Type B pancreatic cell (in vitro differentiated cells): ENCODE results near the gene NUDCD2. TPM values are rescaled to one million over a fixed set of nuclear protein-coding genes. Genes with fewer than 3 reads are reported as not detected.
A peak's percentile ranks its signal among the peaks of the same experiment; 100 is the strongest.

Experiments
- DNase-seq: peaks from one replicate; pipeline ENCODE4 v3.0.0; 2021; ENCODE audit warnings: mixed read lengths; ENCODE audit not compliant: unreplicated experiment; ENCODE audit errors: extremely low spot score
- H3K27ac Mint-ChIP-seq: 2 replicates; pipeline ENCODE4 v1.8.0; 2021; ENCODE audit warnings: mild to moderate bottlenecking, mixed read lengths
- H3K27me3 Mint-ChIP-seq: 2 replicates; pipeline ENCODE4 v1.8.0; 2021; ENCODE audit warnings: mixed read lengths
- H3K36me3 Mint-ChIP-seq: 2 replicates; pipeline ENCODE4 v1.8.0; 2021; ENCODE audit warnings: mixed read lengths
- H3K4me1 Mint-ChIP-seq: one replicate; pipeline ENCODE4 v1.8.0; 2021; ENCODE audit warnings: mixed read lengths; ENCODE audit not compliant: unreplicated experiment
- H3K4me3 Mint-ChIP-seq: 2 replicates; pipeline ENCODE4 v1.8.0; 2021; ENCODE audit warnings: mild to moderate bottlenecking, mixed read lengths
- H3K9me3 Mint-ChIP-seq: 2 replicates; pipeline ENCODE4 v1.8.0; 2021; ENCODE audit warnings: mixed read lengths
- total RNA-seq: library from RNA; stranded (reverse); gene quantifications from 2 replicates; pipeline ENCODE4 v1.2.1, GENCODE V29; 2021; ENCODE audit warnings: low replicate concordance
- TF ChIP-seq, protein P1 (sequence below): fragments of 200-600 bp; sonication (generic); conservative IDR thresholded peaks from 2 replicates; pipeline ENCODE4 v1.5.0; 2021; ENCODE audit warnings: antibody characterized with exemption, mild to moderate bottlenecking

The NUDCD2 gene
- total RNA-seq, 1 donor from 2014 or later: 30.4 TPM

GRCh38 chr5:163478126-163478981 lies 18.5 kb upstream of the NUDCD2 start:
- TF ChIP-seq, protein P1, sequence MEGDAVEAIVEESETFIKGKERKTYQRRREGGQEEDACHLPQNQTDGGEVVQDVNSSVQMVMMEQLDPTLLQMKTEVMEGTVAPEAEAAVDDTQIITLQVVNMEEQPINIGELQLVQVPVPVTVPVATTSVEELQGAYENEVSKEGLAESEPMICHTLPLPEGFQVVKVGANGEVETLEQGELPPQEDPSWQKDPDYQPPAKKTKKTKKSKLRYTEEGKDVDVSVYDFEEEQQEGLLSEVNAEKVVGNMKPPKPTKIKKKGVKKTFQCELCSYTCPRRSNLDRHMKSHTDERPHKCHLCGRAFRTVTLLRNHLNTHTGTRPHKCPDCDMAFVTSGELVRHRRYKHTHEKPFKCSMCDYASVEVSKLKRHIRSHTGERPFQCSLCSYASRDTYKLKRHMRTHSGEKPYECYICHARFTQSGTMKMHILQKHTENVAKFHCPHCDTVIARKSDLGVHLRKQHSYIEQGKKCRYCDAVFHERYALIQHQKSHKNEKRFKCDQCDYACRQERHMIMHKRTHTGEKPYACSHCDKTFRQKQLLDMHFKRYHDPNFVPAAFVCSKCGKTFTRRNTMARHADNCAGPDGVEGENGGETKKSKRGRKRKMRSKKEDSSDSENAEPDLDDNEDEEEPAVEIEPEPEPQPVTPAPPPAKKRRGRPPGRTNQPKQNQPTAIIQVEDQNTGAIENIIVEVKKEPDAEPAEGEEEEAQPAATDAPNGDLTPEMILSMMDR: no peak
- H3K36me3 Mint-ChIP-seq: peaks cover 14% of the 10 kb centered on the region
- H3K4me1 Mint-ChIP-seq: no peaks in the 10 kb centered on the region
- no peak overlapping the region for H3K4me3 Mint-ChIP-seq
- no peak for DNase-seq
- H3K27ac Mint-ChIP-seq: no peak overlapping the region
- no peaks in the 10 kb centered on the region for H3K27me3 Mint-ChIP-seq
- no peaks in the 10 kb centered on the region for H3K9me3 Mint-ChIP-seq

GRCh38 chr5:163475411-163475810 lies 15.5 kb upstream of the NUDCD2 start:
- Mint-ChIP-seq H3K9me3 (no peaks in the 10 kb centered on the region), H3K4me1 (no peaks in the 10 kb centered on the region), H3K4me3 (no peak overlapping the region), H3K36me3 (peaks cover 18% of the 10 kb centered on the region), H3K27me3 (no peaks in the 10 kb centered on the region), H3K27ac (no peak overlapping the region)
- TF ChIP-seq, protein P1: no peak
- DNase-seq: no peak

GRCh38 chr5:163473635-163474243 lies 13.8 kb upstream of the NUDCD2 start:
- H3K4me1 Mint-ChIP-seq: no peaks in the 10 kb centered on the region
- no peak overlapping the region for H3K27ac Mint-ChIP-seq
- TF ChIP-seq, protein P1: peak; percentile 66
- H3K27me3 Mint-ChIP-seq: no peaks in the 10 kb centered on the region
- H3K4me3 Mint-ChIP-seq: no peak overlapping the region
- H3K9me3 Mint-ChIP-seq: no peaks in the 10 kb centered on the region
- H3K36me3 Mint-ChIP-seq: peaks cover 20% of the 10 kb centered on the region
- no peak for DNase-seq

GRCh38 chr5:163467682-163468081 lies 7.8 kb upstream of the NUDCD2 start:
- TF ChIP-seq, protein P1: no peak
- no peaks in the 10 kb centered on the region for H3K9me3 Mint-ChIP-seq
- peaks cover 18% of the 10 kb centered on the region for H3K36me3 Mint-ChIP-seq
- no peaks in the 10 kb centered on the region for H3K4me1 Mint-ChIP-seq
- no peak overlapping the region for H3K4me3 Mint-ChIP-seq
- H3K27ac Mint-ChIP-seq: no peak overlapping the region
- H3K27me3 Mint-ChIP-seq: no peaks in the 10 kb centered on the region
- no peak for DNase-seq

DNA sequence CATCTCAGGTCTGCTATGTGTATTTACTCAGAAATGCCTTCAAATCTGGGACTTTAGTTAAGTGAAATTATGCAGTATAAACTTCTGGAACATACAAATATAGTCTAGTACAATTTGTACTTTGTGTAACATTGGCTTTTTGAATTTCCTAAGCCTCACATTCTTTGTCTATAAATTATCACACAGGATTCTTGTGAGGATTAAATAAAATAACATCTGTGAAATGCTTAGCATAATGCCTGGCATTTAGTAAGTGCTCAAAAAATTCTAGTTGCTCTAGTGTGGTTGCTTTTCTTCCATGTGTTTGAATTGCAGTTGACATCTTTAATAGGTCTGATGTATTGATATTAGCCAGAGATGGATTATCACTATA lies 3.1 kb upstream of the NUDCD2 start:
- H3K4me1 Mint-ChIP-seq: peaks cover 9% of the 10 kb centered on the region
- H3K27me3 Mint-ChIP-seq: no peaks in the 10 kb centered on the region
- H3K27ac Mint-ChIP-seq: no peak overlapping the region
- no peak overlapping the region for H3K4me3 Mint-ChIP-seq
- H3K9me3 Mint-ChIP-seq: no peaks in the 10 kb centered on the region
- peaks cover 8% of the 10 kb centered on the region for H3K36me3 Mint-ChIP-seq
- TF ChIP-seq, protein P1: no peak
- DNase-seq: no peak
